B cell (primary cell): Measurements from ENCODE around the gene ZFP28. TPM values are rescaled to one million over a fixed set of nuclear protein-coding genes. Genes with fewer than 3 reads are reported as not detected.
A peak's percentile ranks its signal among the peaks of the same experiment; 100 is the strongest.

Experiments
- ATAC-seq: fragments of 200-7000 bp; cut with Tn5 transposase; one replicate; pipeline ENCODE4 v1.10.0; 2021; ENCODE audit warnings: low read depth, mild to moderate bottlenecking, moderate number of reproducible peaks, moderate library complexity
- CTCF ChIA-PET: fragments of 350-600 bp; sonication (Branson Sonifier 250); formaldehyde crosslinking; loops from one replicate; lab custom pipeline; 2021; ENCODE audit warnings: antibody characterized with exemption, inconsistent platforms; lab: Charles Lee
- POLR2A ChIA-PET: fragments of 350-600 bp; sonication (Branson Sonifier 250); formaldehyde crosslinking; loops from one replicate; lab custom pipeline; 2021; ENCODE audit warnings: antibody characterized with exemption; lab: Charles Lee
- DNase-seq: peaks from one replicate; pipeline ENCODE4 v3.0.0; 2013
- H2AFZ ChIP-seq: 2 replicates; pipeline ENCODE4 v1.6.1; 2012; ENCODE audit warnings: mild to moderate bottlenecking, low read depth, low read length; ENCODE audit not compliant: insufficient read depth, poor library complexity, severe bottlenecking
- H3K27ac ChIP-seq, 2 donors: 1 replicate in 1 of 2; 2 replicates in 1 of 2; pipeline ENCODE4 v1.5.1; 2012 to 2013; ENCODE audit warnings: low read length in 2 of 2, mild to moderate bottlenecking in 2 of 2, moderate library complexity in 1 of 2
- H3K27me3 ChIP-seq, 4 experiments: fragments of 200-600 bp in 1 of 4; sonication (generic) in 1 of 4; replicated peaks in 1 of 4; 1 replicate in 2 of 4; 2 replicates in 2 of 4; pipeline versions ENCODE4 v1.6.1 to v1.7.0; 2013 to 2016; ENCODE audit warnings: low read length in 3 of 4, mild to moderate bottlenecking in 2 of 4, mixed read lengths in 1 of 4, moderate library complexity in 1 of 4; ENCODE audit not compliant: insufficient read depth in 4 of 4, control insufficient read depth in 3 of 4; ENCODE audit errors: control extremely low read depth in 1 of 4
- H3K36me3 ChIP-seq, 2 experiments: replicated peaks in 1 of 2; 1 replicate in 1 of 2; 2 replicates in 1 of 2; pipeline versions ENCODE4 v1.6.1 to v1.7.1; 2013; ENCODE audit warnings: low read length in 1 of 2; ENCODE audit not compliant: insufficient read depth in 2 of 2, control insufficient read depth in 1 of 2; ENCODE audit errors: control extremely low read depth in 1 of 2, extremely low read depth in 1 of 2
- H3K4me1 ChIP-seq, 2 donors: fragments of 200-600 bp in 1 of 2; sonication (generic) in 1 of 2; 1 replicate in 1 of 2; 2 replicates in 1 of 2; pipeline versions ENCODE4 v1.5.1 to v1.6.1; 2013 to 2017; ENCODE audit warnings: low read length in 2 of 2; ENCODE audit not compliant: control insufficient read depth in 2 of 2, insufficient read depth in 2 of 2
- H3K4me2 ChIP-seq: replicated peaks from 2 replicates; pipeline ENCODE3; 2012; ENCODE audit warnings: mild to moderate bottlenecking, low read depth, low read length; ENCODE audit not compliant: poor library complexity, severe bottlenecking
- H3K4me3 ChIP-seq, 5 experiments: fragments of 200-600 bp in 1 of 5; sonication (generic) in 1 of 5; 1 replicate in 3 of 5; 2 replicates in 2 of 5; pipeline versions ENCODE4 v1.5.1 to v1.7.0; 2011 to 2016; ENCODE audit warnings: low read length in 4 of 5, mild to moderate bottlenecking in 4 of 5, low read depth in 2 of 5, control low read depth in 1 of 5, moderate library complexity in 1 of 5; ENCODE audit not compliant: insufficient read depth in 1 of 5; ENCODE audit errors: control extremely low read depth in 1 of 5, extremely low read depth in 1 of 5
- H3K79me2 ChIP-seq: fragments of 200-600 bp; sonication (generic); one replicate; pipeline ENCODE4 v1.6.0; 2016; ENCODE audit warnings: low read length; ENCODE audit not compliant: control insufficient read depth, insufficient read depth
- H3K9ac ChIP-seq: fragments of 200-600 bp; sonication (generic); 2 replicates; pipeline ENCODE4 v1.6.1; 2017; ENCODE audit warnings: mild to moderate bottlenecking, low read length, moderate library complexity
- H3K9me3 ChIP-seq, 3 donors: one replicate each; pipeline versions ENCODE4 v1.6.1 to v1.7.1; 2013; ENCODE audit warnings: low read length in 2 of 3; ENCODE audit not compliant: control insufficient read depth in 2 of 3, insufficient read depth in 1 of 3; ENCODE audit errors: control extremely low read depth in 1 of 3
- H4K20me1 ChIP-seq: 2 replicates; pipeline ENCODE4 v1.6.0; 2012; ENCODE audit warnings: mild to moderate bottlenecking, low read length; ENCODE audit not compliant: insufficient read depth, control insufficient read depth, poor library complexity, severe bottlenecking
- H3K27ac Mint-ChIP-seq: one replicate; pipeline ENCODE4 v1.8.0; 2021; ENCODE audit warnings: mixed read lengths
- H3K27me3 Mint-ChIP-seq: one replicate; pipeline ENCODE4 v1.8.0; 2021; ENCODE audit warnings: mixed read lengths
- H3K4me1 Mint-ChIP-seq: one replicate; pipeline ENCODE4 v1.8.0; 2021; ENCODE audit warnings: mixed read lengths
- H3K4me3 Mint-ChIP-seq: one replicate; pipeline ENCODE4 v1.8.0; 2021; ENCODE audit warnings: mixed read lengths
- H3K9me3 Mint-ChIP-seq: one replicate; pipeline ENCODE4 v1.8.0; 2022; ENCODE audit warnings: mixed read lengths; ENCODE audit not compliant: insufficient read depth
- EZH2 ChIP-seq: IDR thresholded peaks from 2 replicates; pipeline ENCODE4 v1.6.1; 2012; ENCODE audit warnings: borderline replicate concordance, low read depth, mild to moderate bottlenecking, moderate library complexity, low read length; ENCODE audit not compliant: insufficient read depth, poor library complexity, severe bottlenecking
- WGBS: methylation state at CpG from one replicate; pipeline ENCODE4 v1.1.5; 2013; ENCODE audit warnings: missing lambda C conversion rate; ENCODE audit not compliant: insufficient coverage; 5-methylcytosine and 5-hydroxymethylcytosine counted together
- intact Hi-C: fragments of 100-400 bp; cut with micrococcal nuclease; formaldehyde crosslinking; loops from one replicate; pipeline ENCODE4 v1.10.0; 2022
- polyA plus RNA-seq: library from polyadenylated mRNA; depleted of rRNA; stranded (reverse); fragments of >200 nt; gene quantifications from 2 replicates; pipeline ENCODE4 v1.2.3, GENCODE V29; 2012
- total RNA-seq, 2 donors: library from RNA; stranded (reverse); fragments of 120-200 nt in 1 of 2; gene quantifications; 1 replicate in 1 of 2; 2 replicates in 1 of 2; pipeline versions ENCODE4 v1.2.3 to v1.2.4, GENCODE V29; 2013 to 2022
- TF ChIP-seq, protein P1 (sequence below): fragments of 200-600 bp; IDR thresholded peaks from one replicate; pipeline ENCODE4 v1.8.0; 2022; ENCODE audit warnings: antibody characterized with exemption, mild to moderate bottlenecking

ZFP28 gene
- total and polyA plus RNA-seq, 2 donors (not counting 1 experiment from before 2014, with no cell fraction given) = 2.5 to 11.6 TPM

- Mint-ChIP-seq H3K4me1 (peaks cover 9% of the 10 kb centered on the region), H3K27ac (no peak overlapping the region), H3K9me3 (peaks cover 8% of the 10 kb centered on the region), H3K27me3 (no peaks in the 10 kb centered on the region), H3K4me3 (no peak overlapping the region)
- ChIA-PET POLR2A (no interaction called here), CTCF (no interaction called here)
- Histone ChIP-seq H3K79me2 (no peaks in the 10 kb centered on the region), H3K36me3 (no peaks in the 10 kb centered on the region), H3K4me1 (peaks cover 10 to 13% of the 10 kb centered on the region in 2 donors), H3K27ac (no peak overlapping the region), H3K4me3 (no peak overlapping the region), H4K20me1 (no peaks in the 10 kb centered on the region), H3K9me3 (peaks cover 5 to 41% (median 37%) of the 10 kb centered on the region in 3 donors), H2AFZ (no peak overlapping the region), H3K9ac (no peak overlapping the region), H3K27me3 (no peaks in the 10 kb centered on the region), H3K4me2 (no peak overlapping the region)
- intact Hi-C loops = no loop called here
- no peak for TF ChIP-seq EZH2
- TF ChIP-seq, protein P1, sequence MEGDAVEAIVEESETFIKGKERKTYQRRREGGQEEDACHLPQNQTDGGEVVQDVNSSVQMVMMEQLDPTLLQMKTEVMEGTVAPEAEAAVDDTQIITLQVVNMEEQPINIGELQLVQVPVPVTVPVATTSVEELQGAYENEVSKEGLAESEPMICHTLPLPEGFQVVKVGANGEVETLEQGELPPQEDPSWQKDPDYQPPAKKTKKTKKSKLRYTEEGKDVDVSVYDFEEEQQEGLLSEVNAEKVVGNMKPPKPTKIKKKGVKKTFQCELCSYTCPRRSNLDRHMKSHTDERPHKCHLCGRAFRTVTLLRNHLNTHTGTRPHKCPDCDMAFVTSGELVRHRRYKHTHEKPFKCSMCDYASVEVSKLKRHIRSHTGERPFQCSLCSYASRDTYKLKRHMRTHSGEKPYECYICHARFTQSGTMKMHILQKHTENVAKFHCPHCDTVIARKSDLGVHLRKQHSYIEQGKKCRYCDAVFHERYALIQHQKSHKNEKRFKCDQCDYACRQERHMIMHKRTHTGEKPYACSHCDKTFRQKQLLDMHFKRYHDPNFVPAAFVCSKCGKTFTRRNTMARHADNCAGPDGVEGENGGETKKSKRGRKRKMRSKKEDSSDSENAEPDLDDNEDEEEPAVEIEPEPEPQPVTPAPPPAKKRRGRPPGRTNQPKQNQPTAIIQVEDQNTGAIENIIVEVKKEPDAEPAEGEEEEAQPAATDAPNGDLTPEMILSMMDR = no peak
- WGBS = no CpG with 5 or more reads among the region's 2 CpGs
- ATAC-seq = no peak
- DNase-seq = no peak
Measured at GRCh38 chr19:56504581-56504980, 34.2 kb upstream of the ZFP28 start.

- Histone ChIP-seq H3K4me3 (peak within 1 kb of the TSS; percentile 55 to 77 (median 67)), H3K79me2 (no peaks in the 10 kb centered on the region), H3K4me1 (peaks cover 10 to 13% of the 10 kb centered on the region in 2 donors), H3K27ac (peak within 1 kb of the TSS; percentile 89 to 97), H3K27me3 (no peaks in the 10 kb centered on the region), H4K20me1 (no peaks in the 10 kb centered on the region), H2AFZ (peak within 1 kb of the TSS; percentile 96), H3K4me2 (peak within 1 kb of the TSS; percentile 91), H3K36me3 (no peaks in the 10 kb centered on the region), H3K9ac (peak within 1 kb of the TSS; percentile 89), H3K9me3 (peaks cover 9 to 38% (median 37%) of the 10 kb centered on the region in 3 donors)
- ChIA-PET CTCF (no interaction called here), POLR2A (interaction anchor here (0.5 to 1.4 kb wide), 2 partner anchors 31 to 430 kb away, joined by 3 to 4 read pairs; no protein-coding TSS in a partner anchor)
- Mint-ChIP-seq H3K4me3 (no peak within 1 kb of the TSS), H3K27ac (no peak within 1 kb of the TSS), H3K4me1 (peaks cover 9% of the 10 kb centered on the region), H3K27me3 (no peaks in the 10 kb centered on the region), H3K9me3 (peaks cover 3% of the 10 kb centered on the region)
- TF ChIP-seq, protein P1 = no peak
- no peak for TF ChIP-seq EZH2
- peak; percentile 95 for DNase-seq
- intact Hi-C loops = loop anchor here (1.0 kb wide), 4 partner anchors 29 to 103 kb away; partner anchors contain the start of genes ZFP28, ZNF470 and ZNF583
- peak; percentile 99 for ATAC-seq
- 10% methylated on average over 72 of the region's 74 CpGs for WGBS
Measured at GRCh38 chr19:56507446-56508289, 31.1 kb upstream of the ZFP28 start, which contains the start of gene ZNF471. ZNF471 (plus strand) TSS chr19:56507855; CDS start chr19:56511572, 3,717 bp downstream.
